Measurements from ENCODE around the gene ACER1.
A peak's percentile ranks its signal among the peaks of the same experiment; 100 is the strongest.

The ACER1 gene

GRCh38 chr19:6269101-6269886, 64.1 kb downstream of the ACER1 start:
- H3K9me3 ChIP-seq (replicated peaks in 1 of 11) = no peaks in the 10 kb centered on the region
- no peaks in the 10 kb centered on the region for H3K27me3 ChIP-seq
- no peak overlapping the region for H3K9ac ChIP-seq
- peaks cover 5 to 49% (median 30%) of the 10 kb centered on the region in 10 experiments; a peak in 19 of 20 replicates for H3K4me1 ChIP-seq
- H3K27ac ChIP-seq = no peak overlapping the region
- no peak overlapping the region for H3K4me3 ChIP-seq
- no peak for TF ChIP-seq Cebpa-rat (IDR thresholded peaks at IDR 0.05)
- H3K36me3 ChIP-seq = peaks cover 70 to 99% (median 78%) of the 10 kb centered on the region in 11 experiments
- no peak overlapping the region for H3K4me2 ChIP-seq
- H4K20me1 ChIP-seq = peaks cover 95 to 100% (median 100%) of the 10 kb centered on the region in 11 experiments; a peak in 21 of 22 replicates

GRCh38 chr19:6268382-6268771, 65.0 kb downstream of the ACER1 start:
- no peak for TF ChIP-seq Cebpa-rat (IDR thresholded peaks at IDR 0.05)
- peaks cover 92 to 100% (median 99%) of the 10 kb centered on the region in 11 experiments for H4K20me1 ChIP-seq
- H3K27ac ChIP-seq = no peak overlapping the region
- no peak overlapping the region for H3K4me2 ChIP-seq
- peaks cover 0 to 47% (median 27%) of the 10 kb centered on the region in 10 experiments; a peak in 16 of 20 replicates for H3K4me1 ChIP-seq
- H3K9me3 ChIP-seq (replicated peaks in 1 of 11) = no peaks in the 10 kb centered on the region
- H3K4me3 ChIP-seq = no peak overlapping the region
- no peaks in the 10 kb centered on the region for H3K27me3 ChIP-seq
- 0 out of 22 replicates have a peak overlapping the region, but pooled peaks of 2 of the 11 experiments have one; percentile 13 to 43 for H3K9ac ChIP-seq
- H3K36me3 ChIP-seq = peaks cover 65 to 94% (median 74%) of the 10 kb centered on the region in 11 experiments

DNA sequence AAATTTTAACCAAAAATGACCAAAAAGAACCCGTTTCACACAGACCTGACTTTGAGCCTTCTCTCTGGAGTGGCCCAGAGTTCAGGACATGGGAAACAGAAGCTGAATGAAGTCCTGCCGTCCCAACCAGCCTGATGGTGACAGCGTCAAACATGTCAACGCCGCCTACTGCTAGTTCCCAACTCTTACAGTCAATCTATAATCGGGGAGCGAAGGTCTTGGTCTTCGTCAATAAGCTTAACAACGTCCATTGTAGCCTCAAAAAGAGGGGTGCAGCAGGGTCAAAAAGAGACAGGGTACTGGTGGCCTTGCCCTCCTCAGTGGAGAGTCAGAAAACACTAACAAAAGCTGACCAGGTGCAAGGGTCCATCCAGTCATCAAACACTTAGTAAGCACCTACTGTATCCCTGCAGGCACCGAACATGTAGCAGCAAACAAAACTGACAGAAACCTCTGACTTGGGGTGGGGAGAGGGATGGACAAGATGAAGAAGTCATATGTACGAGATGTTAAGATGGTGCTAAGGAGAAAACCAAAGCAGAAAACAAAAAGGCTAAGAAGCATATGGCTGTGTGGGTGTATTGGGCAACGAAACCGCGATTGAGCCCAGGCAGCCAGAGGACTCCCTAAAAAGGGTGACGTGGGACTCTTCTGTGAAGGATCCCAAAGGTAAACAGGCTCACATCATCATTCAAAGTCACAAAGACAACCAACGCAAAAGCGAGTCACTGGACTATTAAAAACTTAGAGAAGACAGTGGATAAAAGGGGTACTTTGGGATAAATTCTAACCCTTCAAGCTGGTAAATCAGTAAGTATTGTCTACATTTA, 65.6 kb downstream of the ACER1 start:
- no peak overlapping the region for H3K4me3 ChIP-seq
- H3K36me3 ChIP-seq = peaks cover 68 to 94% (median 77%) of the 10 kb centered on the region in 11 experiments
- no peak overlapping the region for H3K4me2 ChIP-seq
- no peak overlapping the region for H3K27ac ChIP-seq
- peaks cover 0 to 47% (median 30%) of the 10 kb centered on the region in 10 experiments; a peak in 17 of 20 replicates for H3K4me1 ChIP-seq
- no peaks in the 10 kb centered on the region for H3K27me3 ChIP-seq
- H3K9me3 ChIP-seq (replicated peaks in 1 of 11) = no peaks in the 10 kb centered on the region
- peaks cover 92 to 100% (median 99%) of the 10 kb centered on the region in 11 experiments for H4K20me1 ChIP-seq
- 0 out of 22 replicates have a peak overlapping the region, but pooled peaks of 1 of the 11 experiments have one; percentile 43 for H3K9ac ChIP-seq
- no peak for TF ChIP-seq Cebpa-rat (IDR thresholded peaks at IDR 0.05)

GRCh38 chr19:6264803-6265202, 68.6 kb downstream of the ACER1 start:
- Histone ChIP-seq H3K4me2 (peak overlapping the region in 9 of 11 experiments; percentile 15 to 81 (median 51); a peak in 17 of 22 replicates), H3K36me3 (peaks cover 73 to 92% (median 83%) of the 10 kb centered on the region in 11 experiments), H4K20me1 (peaks cover 89 to 100% (median 99%) of the 10 kb centered on the region in 11 experiments), H3K9me3 (replicated peaks in 1 of 11) (no peaks in the 10 kb centered on the region), H3K27ac (no peak overlapping the region), H3K27me3 (no peaks in the 10 kb centered on the region), H3K4me3 (no peak overlapping the region), H3K4me1 (peaks cover 22 to 66% (median 51%) of the 10 kb centered on the region in 10 experiments), H3K9ac (0 out of 22 replicates have a peak overlapping the region, but pooled peaks of 1 of the 11 experiments have one; percentile 31)
- no peak for TF ChIP-seq Cebpa-rat (IDR thresholded peaks at IDR 0.05)

DNA sequence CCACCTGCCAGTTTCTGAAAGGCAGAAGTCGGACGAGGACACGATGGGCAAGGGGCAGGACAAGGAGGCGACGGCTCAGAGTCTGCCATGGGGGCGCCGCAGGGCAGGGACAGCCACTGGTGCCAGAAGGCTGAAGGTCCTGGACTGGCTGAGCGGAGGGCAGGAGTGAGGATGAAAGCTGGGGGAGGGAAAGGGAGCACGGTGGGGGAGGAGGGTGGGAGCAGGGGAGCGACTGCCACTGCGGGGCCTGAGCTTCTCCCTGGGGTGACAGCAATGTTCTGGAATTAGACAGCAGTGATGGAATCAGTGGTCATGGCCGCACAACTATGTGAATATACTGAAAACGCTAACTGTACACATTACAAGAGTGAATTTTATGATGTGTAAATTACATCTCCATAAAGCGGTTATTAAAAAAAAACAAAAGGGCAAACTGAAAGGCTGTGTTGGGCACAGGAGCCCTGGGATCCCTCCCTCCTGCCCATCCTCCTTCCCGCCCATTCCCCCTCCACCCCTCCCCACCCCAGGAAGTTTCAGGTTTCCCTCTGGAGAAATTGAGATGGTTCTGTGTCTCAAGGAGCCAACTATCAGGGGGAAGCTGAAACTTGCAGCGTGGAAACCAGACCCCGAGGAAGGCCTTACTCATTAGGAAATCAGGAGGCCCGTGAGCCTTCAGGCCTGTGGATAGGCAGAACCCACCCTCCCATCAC, 69.5 kb downstream of the ACER1 start:
- 0 out of 22 replicates have a peak overlapping the region, but pooled peaks of 1 of the 11 experiments have one; percentile 31 for H3K9ac ChIP-seq
- H3K36me3 ChIP-seq = peaks cover 73 to 92% (median 83%) of the 10 kb centered on the region in 11 experiments
- no peak overlapping the region for H3K27ac ChIP-seq
- peak overlapping the region in 8 of 11 experiments; percentile 62 to 92 (median 82); a peak in 16 of 22 replicates for H3K4me2 ChIP-seq
- peaks cover 83 to 100% (median 99%) of the 10 kb centered on the region in 11 experiments for H4K20me1 ChIP-seq
- H3K4me1 ChIP-seq = peaks cover 22 to 75% (median 58%) of the 10 kb centered on the region in 10 experiments
- TF ChIP-seq Cebpa-rat (IDR thresholded peaks at IDR 0.05) = no peak
- H3K4me3 ChIP-seq = no peak overlapping the region
- no peaks in the 10 kb centered on the region for H3K9me3 ChIP-seq (replicated peaks in 1 of 11)
- no peaks in the 10 kb centered on the region for H3K27me3 ChIP-seq

DNA sequence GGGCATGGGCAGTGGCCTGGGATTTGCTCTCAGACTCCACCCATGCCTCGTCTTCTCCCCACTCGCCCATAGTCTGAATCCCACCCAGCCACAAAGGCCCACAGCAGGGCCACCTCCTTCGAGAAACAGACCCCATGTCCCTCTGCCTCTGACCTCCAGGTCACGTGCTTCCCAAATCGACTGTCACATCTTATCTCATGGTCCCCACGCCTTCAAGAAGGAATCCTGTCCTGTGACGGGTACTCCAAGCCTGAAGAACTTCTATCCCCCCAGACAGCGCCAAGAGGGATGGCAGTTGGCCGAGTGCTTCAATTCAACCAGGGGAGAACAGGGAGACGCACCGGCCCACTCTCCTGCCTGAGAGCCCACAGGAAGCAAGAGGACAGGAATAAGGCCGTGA, 70.1 kb downstream of the ACER1 start:
- no peak overlapping the region for H3K27ac ChIP-seq
- peaks cover 71 to 92% (median 82%) of the 10 kb centered on the region in 11 experiments for H3K36me3 ChIP-seq
- H3K4me3 ChIP-seq = no peak overlapping the region
- H3K27me3 ChIP-seq = no peaks in the 10 kb centered on the region
- peak overlapping the region in 8 of 11 experiments; percentile 62 to 92 (median 82); a peak in 16 of 22 replicates for H3K4me2 ChIP-seq
- TF ChIP-seq Cebpa-rat (IDR thresholded peaks at IDR 0.05) = no peak
- H3K9me3 ChIP-seq (replicated peaks in 1 of 11) = no peaks in the 10 kb centered on the region; a peak in 1 of 22 replicates
- peaks cover 28 to 80% (median 64%) of the 10 kb centered on the region in 10 experiments for H3K4me1 ChIP-seq
- peaks cover 80 to 100% (median 99%) of the 10 kb centered on the region in 11 experiments for H4K20me1 ChIP-seq
- peak overlapping the region in 2 of 11 experiments; percentile 31 to 39; a peak in 1 of 22 replicates for H3K9ac ChIP-seq

- H3K4me2 ChIP-seq = peak overlapping the region; percentile 20 to 92 (median 79); a peak in 21 of 22 replicates
- H3K4me3 ChIP-seq = peak overlapping the region in 2 of 10 experiments; percentile 9 to 12; a peak in 1 of 20 replicates
- TF ChIP-seq Cebpa-rat (IDR thresholded peaks at IDR 0.05) = no peak
- peaks cover 35 to 86% (median 70%) of the 10 kb centered on the region in 10 experiments for H3K4me1 ChIP-seq
- no peaks in the 10 kb centered on the region for H3K27me3 ChIP-seq
- peaks cover 72 to 100% (median 97%) of the 10 kb centered on the region in 11 experiments for H4K20me1 ChIP-seq
- H3K27ac ChIP-seq = peak overlapping the region in 1 of 11 experiments; percentile 77; a peak in 1 of 22 replicates
- H3K36me3 ChIP-seq = peaks cover 63 to 92% (median 76%) of the 10 kb centered on the region in 11 experiments
- H3K9me3 ChIP-seq (replicated peaks in 1 of 11) = peaks cover 0 to 4% (median 0%) of the 10 kb centered on the region in 11 experiments; a peak in 7 of 22 replicates
- H3K9ac ChIP-seq = peak overlapping the region in 4 of 11 experiments; percentile 23 to 68 (median 33); a peak in 4 of 22 replicates
Measured at GRCh38 chr19:6262519-6262918, 70.9 kb downstream of the ACER1 start.
